ENCODE measurements around the gene PCDH1. TPM values are rescaled to one million over a fixed set of nuclear protein-coding genes. Genes with fewer than 3 reads are reported as not detected.

Gene PCDH1
- total and polyA plus RNA-seq, 11 donors: 10.2 to 106 (median 19.2) TPM

DNA sequence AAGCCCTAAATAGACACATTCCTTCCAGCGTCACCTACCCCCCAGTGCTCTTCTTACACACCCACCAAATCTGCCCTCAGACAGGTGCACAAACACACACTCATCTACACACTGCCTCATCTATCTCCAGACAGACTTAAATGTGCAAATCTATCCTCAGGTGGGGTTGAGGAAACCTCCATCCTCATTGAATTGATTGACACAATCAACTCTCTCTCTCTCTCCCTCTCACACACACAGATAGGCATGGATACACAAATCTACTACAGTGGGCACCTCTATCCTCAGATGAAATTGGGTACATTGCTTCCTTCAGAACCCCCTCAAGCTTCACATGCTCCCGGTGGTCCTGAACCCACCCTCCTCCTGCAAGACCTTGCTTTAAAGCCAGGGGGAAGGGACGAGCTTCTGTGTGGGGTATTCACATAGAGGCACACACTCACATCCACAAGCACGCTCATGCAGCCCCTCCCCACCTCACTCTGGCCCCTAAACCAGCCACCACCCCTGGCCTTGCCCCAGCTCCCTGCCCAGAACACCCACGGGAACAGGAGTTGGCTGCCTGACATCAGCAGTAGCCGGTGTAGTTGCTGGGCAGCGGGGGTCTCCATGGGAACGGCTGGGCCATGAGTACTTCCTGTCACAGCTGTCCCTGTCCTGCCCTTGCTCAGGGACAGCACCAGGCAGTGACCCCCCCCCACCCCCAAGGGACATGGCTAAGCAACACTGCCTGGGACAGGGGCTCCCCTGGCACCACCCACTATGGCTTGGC, 22.8 kb downstream of the PCDH1 start:
- ATAC-seq (peak; percentile 69 to 83 (median 79)), DNase-seq (peak in 4 of 5 donors; percentile 62 to 79 (median 74))
- Histone ChIP-seq H3K36me3 (peaks cover 0 to 14% (median 0%) of the 10 kb centered on the region in 9 donors), H3K27me3 (no peaks in the 10 kb centered on the region), H3K27ac (peak overlapping the region in 2 of 12 donors; percentile 22 to 32), H3K4me1 (peaks cover 0 to 40% (median 19%) of the 10 kb centered on the region in 12 donors), H3K4me3 (no peak overlapping the region), H3K9me3 (no peaks in the 10 kb centered on the region)
- WGBS, 4 donors: 17 to 30% (median 26%) methylated on average over 8 of the region's 8 CpGs
- intact Hi-C loops (cut with DNase I): no loop called here
- TF ChIP-seq POLR2A (IDR thresholded peaks at IDR 0.05): no peak
- TF ChIP-seq, protein P1, sequence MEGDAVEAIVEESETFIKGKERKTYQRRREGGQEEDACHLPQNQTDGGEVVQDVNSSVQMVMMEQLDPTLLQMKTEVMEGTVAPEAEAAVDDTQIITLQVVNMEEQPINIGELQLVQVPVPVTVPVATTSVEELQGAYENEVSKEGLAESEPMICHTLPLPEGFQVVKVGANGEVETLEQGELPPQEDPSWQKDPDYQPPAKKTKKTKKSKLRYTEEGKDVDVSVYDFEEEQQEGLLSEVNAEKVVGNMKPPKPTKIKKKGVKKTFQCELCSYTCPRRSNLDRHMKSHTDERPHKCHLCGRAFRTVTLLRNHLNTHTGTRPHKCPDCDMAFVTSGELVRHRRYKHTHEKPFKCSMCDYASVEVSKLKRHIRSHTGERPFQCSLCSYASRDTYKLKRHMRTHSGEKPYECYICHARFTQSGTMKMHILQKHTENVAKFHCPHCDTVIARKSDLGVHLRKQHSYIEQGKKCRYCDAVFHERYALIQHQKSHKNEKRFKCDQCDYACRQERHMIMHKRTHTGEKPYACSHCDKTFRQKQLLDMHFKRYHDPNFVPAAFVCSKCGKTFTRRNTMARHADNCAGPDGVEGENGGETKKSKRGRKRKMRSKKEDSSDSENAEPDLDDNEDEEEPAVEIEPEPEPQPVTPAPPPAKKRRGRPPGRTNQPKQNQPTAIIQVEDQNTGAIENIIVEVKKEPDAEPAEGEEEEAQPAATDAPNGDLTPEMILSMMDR (IDR thresholded peaks at IDR 0.05): no peak

DNA sequence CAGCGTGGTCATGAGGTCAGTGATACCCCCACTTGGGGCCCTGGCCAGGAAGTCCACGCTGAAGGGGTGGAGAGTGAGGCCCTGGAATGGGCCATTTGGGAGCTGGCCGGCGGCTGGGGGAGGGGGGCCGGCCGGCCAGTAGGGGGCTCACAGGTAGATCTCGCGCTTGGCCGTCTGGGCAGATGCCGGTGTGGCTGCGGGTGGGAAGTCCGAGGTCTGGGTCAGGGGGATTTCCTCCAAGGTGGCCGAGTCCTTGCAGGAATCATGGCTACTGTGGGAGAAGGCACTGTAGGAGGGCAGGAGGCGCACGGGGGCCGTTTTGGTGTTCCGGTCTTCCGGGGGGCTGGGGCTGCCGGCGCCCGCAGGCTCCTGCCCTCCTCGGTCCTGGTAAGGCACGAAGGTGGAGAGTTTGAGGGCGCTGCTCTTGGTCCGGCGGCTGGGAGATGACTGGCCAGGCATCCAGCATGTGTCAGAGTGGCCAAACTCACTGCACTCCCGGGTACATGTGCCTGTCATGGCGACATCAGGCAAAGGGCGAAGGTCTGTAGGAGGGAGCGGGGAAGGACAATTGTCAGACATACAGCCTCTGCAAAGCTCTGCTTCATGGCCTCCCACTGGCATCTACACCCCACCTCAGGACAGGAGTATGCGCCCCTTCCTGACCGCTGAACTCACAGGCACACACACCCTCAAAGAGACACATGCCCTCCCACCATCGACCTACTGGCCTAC, 24.1 kb downstream of the PCDH1 start:
- DNase-seq: no peak
- no peak overlapping the region for H3K27ac ChIP-seq
- no peak for ATAC-seq
- intact Hi-C loops (cut with DNase I): no loop called here
- H3K36me3 ChIP-seq: peaks cover 0 to 14% (median 0%) of the 10 kb centered on the region in 9 donors
- peaks cover 0 to 48% (median 22%) of the 10 kb centered on the region in 12 donors for H3K4me1 ChIP-seq
- H3K4me3 ChIP-seq: no peak overlapping the region
- H3K27me3 ChIP-seq: no peaks in the 10 kb centered on the region
- H3K9me3 ChIP-seq: no peaks in the 10 kb centered on the region
- 73 to 80% (median 75%) methylated on average over 28 to 33 of the region's 33 CpGs for WGBS, 4 donors
- TF ChIP-seq, protein P1 (IDR thresholded peaks at IDR 0.05): no peak
- TF ChIP-seq POLR2A (IDR thresholded peaks at IDR 0.05): no peak

DNA sequence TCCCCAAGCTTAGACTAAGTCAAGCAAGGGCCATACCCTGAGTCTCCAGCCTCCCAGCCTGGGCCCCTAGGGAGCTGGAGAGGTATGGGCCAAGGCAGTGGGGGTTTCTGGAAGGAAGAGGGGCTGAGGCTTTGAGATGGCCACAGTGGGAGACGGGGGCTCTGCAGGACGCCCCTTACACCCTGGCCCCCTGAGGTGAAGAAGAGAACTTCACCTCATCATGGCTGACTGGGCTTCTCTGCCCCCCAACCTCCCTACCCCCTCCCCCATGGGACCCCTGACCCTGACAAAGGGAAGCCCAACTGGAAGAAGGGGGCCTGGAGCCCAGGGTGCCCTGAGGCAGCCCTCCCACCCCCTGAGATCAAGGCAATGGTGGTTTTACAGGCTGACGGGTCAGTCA, 25.8 kb downstream of the PCDH1 start:
- 65 to 100% (median 79%) methylated on average over 1 to 3 of the region's 3 CpGs for WGBS, 4 donors
- Histone ChIP-seq H3K27me3 (no peaks in the 10 kb centered on the region), H3K4me3 (no peak overlapping the region), H3K27ac (no peak overlapping the region), H3K36me3 (peaks cover 0 to 14% (median 0%) of the 10 kb centered on the region in 9 donors), H3K4me1 (peaks cover 0 to 49% (median 30%) of the 10 kb centered on the region in 12 donors), H3K9me3 (no peaks in the 10 kb centered on the region)
- TF ChIP-seq POLR2A (IDR thresholded peaks at IDR 0.05): no peak
- TF ChIP-seq, protein P1 (IDR thresholded peaks at IDR 0.05): no peak
- intact Hi-C loops (cut with DNase I): no loop called here
- ATAC-seq: no peak
- no peak for DNase-seq

Data from heart left ventricle (tissue), 16 donors.